ENCODE data around the gene SPAG16.
"Not testable (repeated sequence)": the region's sequence is repeated elsewhere in the genome, so short reads cannot be mapped to it uniquely, and the experiment has no call there.

Gene SPAG16

DNA sequence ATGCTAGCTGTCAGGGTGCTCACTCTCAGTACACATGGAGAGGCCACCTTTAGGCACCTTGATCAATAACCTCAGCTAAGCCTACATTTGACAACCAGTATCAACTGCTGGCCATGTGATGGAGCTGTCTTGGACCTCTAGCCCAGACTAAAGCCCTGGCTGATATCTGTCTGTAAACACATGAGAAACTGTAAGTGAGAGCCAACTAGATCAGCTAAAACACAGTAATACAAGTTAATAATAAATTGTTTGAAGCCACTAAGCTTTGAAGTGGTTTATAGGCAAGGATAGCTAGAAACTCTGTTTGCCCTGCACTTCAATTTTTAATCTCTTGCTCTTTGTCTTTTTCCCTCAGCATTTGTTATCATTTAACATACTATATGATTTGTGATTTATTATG is 407.1 kb downstream of the SPAG16 start:
- no peak for DNase-seq (ENCODE audit: low read depth, low spot score)

DNA sequence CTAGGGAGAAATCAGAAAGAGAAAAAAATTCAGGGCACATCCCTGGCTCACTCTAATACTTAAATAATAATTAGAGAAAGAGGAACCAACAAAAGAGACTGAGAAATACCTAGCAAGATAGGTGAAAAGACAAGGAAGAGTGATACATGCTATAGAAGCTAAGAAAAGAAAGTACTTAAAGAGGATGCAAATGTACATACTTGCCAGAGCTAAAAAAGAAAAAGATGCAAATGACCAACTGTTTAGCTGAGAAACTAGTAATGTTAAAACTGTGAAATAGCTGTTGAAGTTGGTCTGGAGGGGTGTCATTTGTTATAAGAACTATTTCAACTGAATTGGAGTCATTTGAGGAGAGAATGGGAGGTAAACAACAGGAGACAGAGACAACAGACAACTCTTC is 412.2 kb downstream of the SPAG16 start:
- DNase-seq (ENCODE audit: low read depth, low spot score), result no peak

- DNase-seq (ENCODE audit: low read depth, low spot score), result not testable (repeated sequence)
These were observed 417.1 kb downstream of the SPAG16 start for GRCh38 chr2:213701365-213701764.

GRCh38 chr2:213703406-213704098 is 419.3 kb downstream of the SPAG16 start:
- no peak for DNase-seq (ENCODE audit: low read depth, low spot score)

GRCh38 chr2:213710164-213710563 is 425.9 kb downstream of the SPAG16 start:
- no peak for DNase-seq (ENCODE audit: low read depth, low spot score)

DNA sequence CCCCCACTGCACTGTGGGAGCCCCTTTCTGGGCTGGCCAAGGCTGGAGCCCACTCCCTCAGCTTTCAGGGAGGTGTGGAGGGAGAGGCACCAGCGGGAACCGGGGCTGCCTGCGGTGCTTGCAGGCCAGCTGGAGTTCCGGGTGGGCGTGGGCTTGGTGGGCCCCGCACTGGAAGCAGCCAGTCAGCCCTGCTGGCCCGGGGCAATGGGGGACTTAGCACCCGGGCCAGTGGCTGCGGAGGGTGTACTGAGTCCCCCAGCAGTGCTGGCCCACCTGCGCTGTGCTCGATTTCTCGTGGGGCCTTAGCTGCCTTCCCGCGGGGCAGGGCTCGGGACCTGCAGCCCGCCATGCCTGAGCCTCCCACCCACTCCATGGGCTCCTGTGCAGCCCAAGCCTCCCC is 434.1 kb downstream of the SPAG16 start:
- DNase-seq (ENCODE audit: low read depth, low spot score), result not testable (repeated sequence)

- no peak for DNase-seq (ENCODE audit: low read depth, low spot score)
These were observed 438.3 kb downstream of the SPAG16 start for GRCh38 chr2:213722565-213722964.

DNA sequence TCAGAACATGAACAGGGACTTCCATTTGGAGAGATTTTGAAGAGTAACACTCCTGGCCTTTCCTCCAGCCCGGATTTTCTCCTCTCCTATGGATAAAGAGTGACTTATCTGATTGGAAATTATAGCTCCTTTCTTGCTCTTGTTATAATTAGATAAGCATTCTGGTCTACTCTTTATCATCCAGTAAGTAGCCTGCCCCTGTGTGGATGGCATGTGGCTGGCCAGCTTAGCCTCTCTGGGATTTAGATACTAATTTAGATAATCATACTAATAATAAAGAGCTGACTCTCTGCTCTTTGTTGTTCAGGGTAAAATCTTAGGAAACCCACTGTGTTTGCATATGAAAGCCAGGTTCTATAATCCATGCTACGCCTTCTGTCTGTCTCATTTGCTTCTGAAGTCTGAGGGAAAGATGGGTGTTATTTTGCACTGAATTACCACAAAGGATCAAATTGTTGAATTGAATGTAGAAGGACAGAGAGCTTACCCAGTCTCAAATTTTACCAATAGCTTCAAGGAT is 438.8 kb downstream of the SPAG16 start:
- no peak for DNase-seq (ENCODE audit: low read depth, low spot score)

GRCh38 chr2:213723707-213724106 is 439.4 kb downstream of the SPAG16 start:
- no peak for DNase-seq (ENCODE audit: low read depth, low spot score)

DNA sequence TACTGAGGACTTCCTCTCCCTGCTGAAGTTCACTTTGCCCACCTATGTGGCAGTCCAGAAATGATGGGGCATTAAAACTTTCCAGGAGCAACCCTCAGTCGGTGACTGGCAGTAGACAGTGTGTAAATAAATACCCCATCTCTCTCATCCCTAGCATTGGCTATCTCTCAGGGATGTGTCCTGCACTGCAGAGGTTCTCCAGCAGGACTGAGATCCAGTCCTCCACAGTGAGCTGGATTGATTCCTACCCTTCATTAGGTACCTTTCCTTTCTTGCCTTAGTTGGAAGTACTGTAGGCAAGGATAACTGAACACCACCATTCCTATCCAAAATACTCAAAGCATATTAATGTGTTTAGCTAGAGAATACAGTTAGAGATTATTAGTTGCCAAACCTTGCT is 441.8 kb downstream of the SPAG16 start:
- DNase-seq (ENCODE audit: low read depth, low spot score), result no peak

- no peak for DNase-seq (ENCODE audit: low read depth, low spot score)
These were observed 449.6 kb downstream of the SPAG16 start for GRCh38 chr2:213733893-213734292.

GRCh38 chr2:213740453-213740852 is 456.2 kb downstream of the SPAG16 start:
- no peak for DNase-seq (ENCODE audit: low read depth, low spot score)

DNA sequence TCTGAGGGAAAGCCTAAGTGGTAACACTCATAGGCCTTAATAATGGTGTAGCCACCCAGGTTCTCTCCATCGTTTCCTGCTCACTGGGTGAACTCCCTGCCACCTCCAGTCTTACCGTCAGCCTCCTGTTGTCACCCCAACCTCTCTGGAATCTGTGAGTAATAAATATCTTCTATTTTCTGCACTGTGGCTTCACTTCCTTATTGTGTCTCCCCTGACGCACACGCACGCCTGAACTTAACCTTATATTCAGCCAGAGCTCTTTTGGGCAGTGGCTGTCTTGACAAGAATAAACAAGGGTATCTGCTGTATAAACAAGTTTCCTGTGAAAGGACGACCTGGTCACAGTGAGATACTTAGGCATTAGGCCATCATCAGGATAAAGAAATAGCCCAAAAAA is 467.2 kb downstream of the SPAG16 start:
- DNase-seq (ENCODE audit: low read depth, low spot score), result no peak

GRCh38 chr2:213752575-213752974 is 468.3 kb downstream of the SPAG16 start:
- DNase-seq (ENCODE audit: low read depth, low spot score), result no peak

DNA sequence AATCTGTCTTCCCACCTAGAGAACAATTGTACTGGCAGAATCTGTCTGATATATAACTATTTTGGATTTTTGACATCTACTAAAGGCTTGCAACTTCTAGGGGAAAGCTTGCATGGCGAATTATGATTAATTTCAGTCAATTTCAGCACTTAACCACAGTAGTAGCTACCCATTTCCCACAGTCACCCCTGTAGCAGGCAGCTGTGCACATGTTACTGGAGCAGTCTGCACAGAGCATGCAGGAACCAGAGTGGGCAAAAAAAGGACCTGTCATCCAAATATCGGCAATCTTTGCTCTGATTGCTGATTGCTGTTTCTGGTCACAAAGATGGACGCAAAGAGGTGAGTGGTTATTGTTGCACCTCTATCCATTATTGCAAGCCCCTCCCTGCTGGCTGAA is 473.3 kb downstream of the SPAG16 start:
- DNase-seq (ENCODE audit: low read depth, low spot score), result no peak

- no peak for DNase-seq (ENCODE audit: low read depth, low spot score)
These were observed 479.1 kb downstream of the SPAG16 start for GRCh38 chr2:213763354-213763753.

- DNase-seq (ENCODE audit: low read depth, low spot score), result no peak
These were observed 479.7 kb downstream of the SPAG16 start for GRCh38 chr2:213763963-213764362.

DNA sequence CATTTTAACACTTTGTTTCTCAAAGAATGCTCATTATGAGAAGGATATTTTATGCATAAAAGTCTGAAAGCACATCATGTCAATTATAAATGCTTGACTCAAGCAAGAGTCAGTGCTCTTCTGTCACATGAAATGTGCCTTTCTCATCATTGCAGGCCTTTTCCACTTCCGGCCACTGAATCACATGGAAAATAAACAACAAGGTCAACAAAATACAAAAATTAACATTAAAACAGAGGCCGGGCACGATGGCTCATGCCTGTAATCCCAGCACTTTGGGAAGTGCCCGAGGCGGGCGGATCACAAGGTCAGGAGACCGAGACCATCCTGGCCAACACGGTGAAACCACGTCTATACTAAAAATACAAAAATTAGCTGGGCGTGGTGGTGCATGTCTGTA is 480.6 kb downstream of the SPAG16 start:
- no peak for DNase-seq (ENCODE audit: low read depth, low spot score)

GRCh38 chr2:213766062-213766461 is 481.8 kb downstream of the SPAG16 start:
- no peak for DNase-seq (ENCODE audit: low read depth, low spot score)

DNA sequence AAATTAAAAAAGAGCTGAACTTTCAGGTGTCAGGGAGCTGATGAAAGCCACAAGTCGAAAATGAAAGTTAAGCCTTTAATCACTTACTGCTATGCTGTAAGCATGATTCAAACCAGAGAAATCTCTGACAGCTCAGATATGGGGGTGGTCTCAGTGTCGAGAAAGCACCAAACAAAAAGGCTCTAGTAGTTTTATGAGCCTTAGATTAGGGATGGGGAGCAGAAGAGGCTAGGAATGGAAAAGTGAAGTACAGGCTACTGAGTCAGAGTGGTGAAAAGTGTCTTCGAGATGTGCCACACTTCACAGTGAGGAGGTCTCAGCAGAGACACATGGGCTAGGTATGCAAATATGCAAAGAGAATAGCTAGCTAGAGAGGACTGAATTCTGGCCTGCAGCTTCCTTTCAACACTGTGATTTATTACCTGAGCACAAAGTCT is 482.2 kb downstream of the SPAG16 start:
- no peak for DNase-seq (ENCODE audit: low read depth, low spot score)

- DNase-seq (ENCODE audit: low read depth, low spot score), result no peak
These were observed 503.6 kb downstream of the SPAG16 start for GRCh38 chr2:213787869-213788268.

- no peak for DNase-seq (ENCODE audit: low read depth, low spot score)
These were observed 505.7 kb downstream of the SPAG16 start for GRCh38 chr2:213789940-213790339.

- no peak for DNase-seq (ENCODE audit: low read depth, low spot score)
These were observed 507.8 kb downstream of the SPAG16 start for GRCh38 chr2:213792045-213792444.

All from brain pericyte (primary cell).